Panc1 (cell line): Measurements from ENCODE around the gene DEK. TPM values are rescaled to one million over a fixed set of nuclear protein-coding genes. Genes with fewer than 3 reads are reported as not detected.

Source experiments
- ATAC-seq: fragments of 200-7000 bp; cut with Tn5 transposase; 2 replicates; pipeline ENCODE4 v1.9.1; 2020; ENCODE audit warnings: mild to moderate bottlenecking, moderate library complexity
- BruUV-seq: library from RNA; stranded (reverse); fragments of 400-500 nt; replicated peaks from 2 replicates; lab custom pipeline; 2021; lab: Mats Ljungman, UMichigan
- CTCF ChIA-PET: fragments of 300-600 bp; sonication (Branson Sonifier 250); formaldehyde crosslinking; loops from one replicate; lab custom pipeline; 2022; ENCODE audit warnings: antibody characterized with exemption; lab: Charles Lee
- POLR2A ChIA-PET: fragments of 300-600 bp; sonication (Branson Sonifier 250); formaldehyde crosslinking; loops from one replicate; lab custom pipeline; 2022; ENCODE audit warnings: antibody characterized with exemption; lab: Charles Lee
- DNase-seq: peaks from one replicate; pipeline ENCODE4 v3.0.0-alpha.2; 2010; ENCODE audit warnings: low read depth, low spot score
- H3K27ac ChIP-seq: 2 replicates; pipeline ENCODE4 v1.5.1; 2011; ENCODE audit warnings: mild to moderate bottlenecking, low read length, inconsistent platforms
- H3K27me3 ChIP-seq: fragments of 200-500 bp; sonication (Bioruptor generic); 2 replicates; pipeline ENCODE4 v1.6.0; 2014; ENCODE audit warnings: low read length, inconsistent platforms; ENCODE audit not compliant: control insufficient read depth, insufficient read depth
- H3K36me3 ChIP-seq: fragments of 200-500 bp; sonication (Bioruptor generic); 2 replicates; pipeline ENCODE4 v1.5.1; 2014; ENCODE audit warnings: inconsistent platforms, mild to moderate bottlenecking, low read length, moderate library complexity; ENCODE audit not compliant: control insufficient read depth, insufficient read depth
- H3K4me1 ChIP-seq: 2 replicates; pipeline ENCODE4 v1.5.1; 2011; ENCODE audit warnings: inconsistent platforms, mild to moderate bottlenecking, low read length, moderate library complexity; ENCODE audit not compliant: control insufficient read depth, insufficient read depth
- H3K4me3 ChIP-seq, 2 experiments: 2 replicates each; pipeline ENCODE4 v1.5.1; 2011 to 2012; ENCODE audit warnings: low read depth in 2 of 2, low read length in 2 of 2, mild to moderate bottlenecking in 2 of 2, inconsistent platforms in 1 of 2, moderate library complexity in 1 of 2
- H3K9me3 ChIP-seq: fragments of 200-500 bp; sonication (Bioruptor generic); 2 replicates; pipeline ENCODE4 v1.5.1; 2014; ENCODE audit warnings: low read depth, mild to moderate bottlenecking, inconsistent platforms, low read length, moderate library complexity; ENCODE audit not compliant: control insufficient read depth, insufficient read depth
- POLR2AphosphoS5 ChIP-seq: IDR thresholded peaks from 2 replicates; pipeline ENCODE4 v1.6.1; 2012; ENCODE audit warnings: mild to moderate bottlenecking, low read depth, low read length, moderate library complexity
- SIN3A ChIP-seq: IDR thresholded peaks from 2 replicates; pipeline ENCODE4 v1.6.1; 2012; ENCODE audit warnings: low read depth, mild to moderate bottlenecking, low read length, moderate library complexity, borderline replicate concordance; ENCODE audit not compliant: insufficient read depth
- TCF7L2 ChIP-seq: IDR thresholded peaks from 2 replicates; pipeline ENCODE4 v1.6.1; 2011; ENCODE audit warnings: mild to moderate bottlenecking, low read depth, low read length, inconsistent platforms
- in situ Hi-C: cut with HindIII; loops from 2 replicates; pipeline ENCODE4 v1.10.0; 2016; ENCODE audit warnings: low sequenced_read_pairs, low pct_unique_long_range_greater_than_20kb
- intact Hi-C: fragments of 100-400 bp; cut with micrococcal nuclease; formaldehyde crosslinking; loops from one replicate; pipeline ENCODE4 v1.10.0; 2022; ENCODE audit not compliant: unreplicated experiment
- total RNA-seq: library from RNA; stranded (reverse); gene quantifications from one replicate; pipeline ENCODE4 v1.2.1, GENCODE V29; 2021; ENCODE audit not compliant: unreplicated experiment
- TF ChIP-seq, protein P1 (sequence below): fragments of 450-650 bp; IDR thresholded peaks from 2 replicates; pipeline ENCODE4 v1.5.1; 2017; ENCODE audit warnings: mild to moderate bottlenecking
- TF ChIP-seq, protein P2 (sequence below), 2 experiments: IDR thresholded peaks; 2 replicates each; pipeline ENCODE4 v1.6.1; 2011 to 2012; ENCODE audit warnings: low read depth in 2 of 2, control low read depth in 1 of 2, low read length in 1 of 2, mild to moderate bottlenecking in 1 of 2, moderate library complexity in 1 of 2; ENCODE audit not compliant: insufficient read depth in 1 of 2

Gene DEK
- total RNA-seq, 1 experiment from 2014 or later, result 177 TPM

DNA sequence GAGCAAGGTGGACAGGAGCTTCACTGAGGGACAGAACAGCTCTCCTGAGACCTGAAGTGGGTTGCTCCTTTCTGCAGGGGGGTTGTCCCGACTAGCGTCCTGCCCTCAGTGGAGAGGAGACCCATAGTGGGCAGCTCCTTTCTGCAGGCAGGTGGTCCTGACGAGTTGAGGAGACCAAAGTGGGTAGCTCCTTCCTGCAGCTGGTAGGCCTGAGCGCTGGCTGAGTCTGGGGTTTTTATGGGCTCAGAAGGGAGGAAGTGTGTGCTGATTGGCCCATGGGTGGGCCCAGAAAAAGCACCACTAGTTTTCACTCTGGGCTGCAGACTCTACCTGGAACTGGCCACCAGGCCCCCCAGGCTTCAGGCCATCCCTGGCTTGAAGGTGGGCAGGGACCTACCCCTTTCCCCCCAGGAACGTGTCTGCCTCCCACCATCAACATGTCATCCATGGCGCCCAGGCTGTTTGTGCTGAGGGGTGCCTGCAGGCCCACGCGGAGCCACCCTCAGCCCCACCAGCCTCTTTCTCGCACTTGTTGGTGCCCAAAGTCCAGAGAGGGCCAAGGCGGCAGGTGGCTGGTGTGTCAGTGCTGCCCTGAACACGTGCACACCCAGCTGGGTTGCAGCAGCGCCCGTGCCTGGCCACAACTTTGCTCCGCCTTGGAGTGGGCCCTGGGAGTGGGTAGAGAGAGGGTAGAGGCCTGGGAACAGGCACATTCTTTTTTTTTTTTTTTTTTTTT lies 1.6 kb upstream of the DEK start:
- in situ Hi-C loops, result no loop called here
- TF ChIP-seq SIN3A (no peak), TCF7L2 (no peak), POLR2AphosphoS5 (no peak)
- TF ChIP-seq, protein P1, sequence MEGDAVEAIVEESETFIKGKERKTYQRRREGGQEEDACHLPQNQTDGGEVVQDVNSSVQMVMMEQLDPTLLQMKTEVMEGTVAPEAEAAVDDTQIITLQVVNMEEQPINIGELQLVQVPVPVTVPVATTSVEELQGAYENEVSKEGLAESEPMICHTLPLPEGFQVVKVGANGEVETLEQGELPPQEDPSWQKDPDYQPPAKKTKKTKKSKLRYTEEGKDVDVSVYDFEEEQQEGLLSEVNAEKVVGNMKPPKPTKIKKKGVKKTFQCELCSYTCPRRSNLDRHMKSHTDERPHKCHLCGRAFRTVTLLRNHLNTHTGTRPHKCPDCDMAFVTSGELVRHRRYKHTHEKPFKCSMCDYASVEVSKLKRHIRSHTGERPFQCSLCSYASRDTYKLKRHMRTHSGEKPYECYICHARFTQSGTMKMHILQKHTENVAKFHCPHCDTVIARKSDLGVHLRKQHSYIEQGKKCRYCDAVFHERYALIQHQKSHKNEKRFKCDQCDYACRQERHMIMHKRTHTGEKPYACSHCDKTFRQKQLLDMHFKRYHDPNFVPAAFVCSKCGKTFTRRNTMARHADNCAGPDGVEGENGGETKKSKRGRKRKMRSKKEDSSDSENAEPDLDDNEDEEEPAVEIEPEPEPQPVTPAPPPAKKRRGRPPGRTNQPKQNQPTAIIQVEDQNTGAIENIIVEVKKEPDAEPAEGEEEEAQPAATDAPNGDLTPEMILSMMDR, result no peak
- TF ChIP-seq, protein P2, sequence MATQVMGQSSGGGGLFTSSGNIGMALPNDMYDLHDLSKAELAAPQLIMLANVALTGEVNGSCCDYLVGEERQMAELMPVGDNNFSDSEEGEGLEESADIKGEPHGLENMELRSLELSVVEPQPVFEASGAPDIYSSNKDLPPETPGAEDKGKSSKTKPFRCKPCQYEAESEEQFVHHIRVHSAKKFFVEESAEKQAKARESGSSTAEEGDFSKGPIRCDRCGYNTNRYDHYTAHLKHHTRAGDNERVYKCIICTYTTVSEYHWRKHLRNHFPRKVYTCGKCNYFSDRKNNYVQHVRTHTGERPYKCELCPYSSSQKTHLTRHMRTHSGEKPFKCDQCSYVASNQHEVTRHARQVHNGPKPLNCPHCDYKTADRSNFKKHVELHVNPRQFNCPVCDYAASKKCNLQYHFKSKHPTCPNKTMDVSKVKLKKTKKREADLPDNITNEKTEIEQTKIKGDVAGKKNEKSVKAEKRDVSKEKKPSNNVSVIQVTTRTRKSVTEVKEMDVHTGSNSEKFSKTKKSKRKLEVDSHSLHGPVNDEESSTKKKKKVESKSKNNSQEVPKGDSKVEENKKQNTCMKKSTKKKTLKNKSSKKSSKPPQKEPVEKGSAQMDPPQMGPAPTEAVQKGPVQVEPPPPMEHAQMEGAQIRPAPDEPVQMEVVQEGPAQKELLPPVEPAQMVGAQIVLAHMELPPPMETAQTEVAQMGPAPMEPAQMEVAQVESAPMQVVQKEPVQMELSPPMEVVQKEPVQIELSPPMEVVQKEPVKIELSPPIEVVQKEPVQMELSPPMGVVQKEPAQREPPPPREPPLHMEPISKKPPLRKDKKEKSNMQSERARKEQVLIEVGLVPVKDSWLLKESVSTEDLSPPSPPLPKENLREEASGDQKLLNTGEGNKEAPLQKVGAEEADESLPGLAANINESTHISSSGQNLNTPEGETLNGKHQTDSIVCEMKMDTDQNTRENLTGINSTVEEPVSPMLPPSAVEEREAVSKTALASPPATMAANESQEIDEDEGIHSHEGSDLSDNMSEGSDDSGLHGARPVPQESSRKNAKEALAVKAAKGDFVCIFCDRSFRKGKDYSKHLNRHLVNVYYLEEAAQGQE (IDR thresholded peaks at IDR 0.05; ENCODE audit: insufficient read depth in 1 of 2, low read depth in 2 of 2, low read length in 1 of 2), result no peak
- H3K27ac ChIP-seq, result peak overlapping the region; percentile 94
- no peak for DNase-seq
- H3K9me3 ChIP-seq, result peaks cover 5% of the 10 kb centered on the region; the same call in 1 of the 2 replicates
- H3K4me1 ChIP-seq, result peaks cover 6% of the 10 kb centered on the region
- CTCF ChIA-PET, result no interaction called here
- ATAC-seq, result no peak
- no peak overlapping the region for H3K4me3 ChIP-seq
- peaks cover 3% of the 10 kb centered on the region; the same call in 1 of the 2 replicates for H3K36me3 ChIP-seq
- POLR2A ChIA-PET, result interaction anchor here (0.6 kb wide), 1 partner anchor 16 kb away, joined by 8 read pairs; no protein-coding TSS in a partner anchor
- intact Hi-C loops, result no loop called here
- no peaks in the 10 kb centered on the region for H3K27me3 ChIP-seq
- BruUV-seq, result no TSS peak

DNA sequence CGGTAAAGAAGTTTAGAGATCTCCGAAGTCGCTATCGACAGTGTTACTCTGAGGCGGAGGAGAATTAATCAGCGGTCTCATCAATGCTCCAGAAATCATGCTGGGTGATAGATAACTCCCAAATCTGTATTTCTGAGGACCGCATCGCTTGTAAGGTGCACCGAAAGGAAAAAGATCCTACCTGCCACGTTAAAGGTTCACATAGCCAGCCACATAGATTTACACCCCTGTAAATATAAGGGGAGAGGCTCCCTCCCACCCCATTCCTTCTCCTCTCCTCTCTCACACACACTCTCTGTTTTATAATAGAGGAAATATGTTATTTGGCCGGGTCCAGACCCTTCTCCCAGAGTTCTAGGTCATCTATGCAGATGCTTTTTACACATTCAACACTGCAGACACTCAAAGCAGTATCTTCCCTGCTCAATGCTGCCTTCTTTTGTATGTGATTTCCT lies 620 bp upstream of the DEK start:
- intact Hi-C loops, result no loop called here
- H3K27me3 ChIP-seq, result no peaks in the 10 kb centered on the region
- H3K4me1 ChIP-seq, result peaks cover 16% of the 10 kb centered on the region
- H3K4me3 ChIP-seq, result peak overlapping the region; percentile 64 to 93
- ChIA-PET CTCF (no interaction called here), POLR2A (interaction anchor here (0.6 kb wide), 1 partner anchor 17 kb away, joined by 4 read pairs; no protein-coding TSS in a partner anchor)
- in situ Hi-C loops, result no loop called here
- H3K9me3 ChIP-seq, result peaks cover 5% of the 10 kb centered on the region; the same call in 1 of the 2 replicates
- peaks cover 3% of the 10 kb centered on the region; the same call in 1 of the 2 replicates for H3K36me3 ChIP-seq
- 0 out of 2 replicates have a peak, but pooled peaks have one; percentile 2 for TF ChIP-seq POLR2AphosphoS5
- TF ChIP-seq, protein P1, result peak; percentile 54
- no peak for TF ChIP-seq TCF7L2
- ATAC-seq (no peak), DNase-seq (no peak)
- BruUV-seq, result TSS peak; percentile 82
- H3K27ac ChIP-seq, result peak overlapping the region; percentile 94
